BJ (cell line): ENCODE data around the gene FIGNL2. TPM values are rescaled to one million over a fixed set of nuclear protein-coding genes. Genes with fewer than 3 reads are reported as not detected.

Source experiments
- CTCF ChIA-PET: fragments of 350-600 bp; formaldehyde crosslinking; extraction: SDS; loops from one replicate; lab custom pipeline; 2021; ENCODE audit warnings: antibody characterized with exemption, inconsistent platforms; lab: Yijun Ruan, JAX
- POLR2A ChIA-PET: fragments of 300-600 bp; sonication (Branson Sonifier 250); formaldehyde crosslinking; extraction: SDS; loops from one replicate; lab custom pipeline; 2021; ENCODE audit warnings: antibody characterized with exemption; lab: Charles Lee
- DNase-seq: peaks from one replicate; pipeline ENCODE4 v3.0.0-alpha.2; 2011; ENCODE audit warnings: low read depth
- H3K27me3 ChIP-seq: 2 replicates; pipeline ENCODE4 v1.6.0; 2011; ENCODE audit warnings: low read length; ENCODE audit not compliant: control insufficient read depth, insufficient read depth
- H3K36me3 ChIP-seq: 2 replicates; pipeline ENCODE4 v1.5.1; 2011; ENCODE audit warnings: low read length; ENCODE audit not compliant: control insufficient read depth, insufficient read depth
- H3K4me3 ChIP-seq: 2 replicates; pipeline ENCODE4 v1.5.1; 2011; ENCODE audit warnings: low read depth, mild to moderate bottlenecking, control low read depth, low read length
- CTCF ChIP-seq: IDR thresholded peaks from 2 replicates; pipeline ENCODE4 v1.5.1; 2011; ENCODE audit warnings: low read depth, mild to moderate bottlenecking, control low read depth, inconsistent platforms, low read length, moderate library complexity; ENCODE audit not compliant: insufficient read depth
- polyA plus RNA-seq: library from polyadenylated mRNA; depleted of rRNA; stranded (reverse); fragments of >200 nt; gene quantifications from 2 replicates; pipeline ENCODE4 v1.2.3, GENCODE V29; 2011

FIGNL2 gene
- polyA plus RNA-seq, 1 experiment = 0.01 TPM

- CTCF ChIA-PET = interaction anchor here (0.5 to 1.6 kb wide), 3 partner anchors 16 to 418 kb away, joined by 3 to 7 read pairs (median 4); no protein-coding TSS in a partner anchor
- DNase-seq = no peak
These were observed 9.1 kb downstream of the FIGNL2 start for GRCh38 chr12:51839310-51839947.

GRCh38 chr12:51838762-51839161, 9.8 kb downstream of the FIGNL2 start:
- no peak for DNase-seq
- CTCF ChIA-PET = interaction anchor here (0.5 to 2.4 kb wide), 4 partner anchors 15 to 418 kb away, joined by 3 to 9 read pairs (median 6); no protein-coding TSS in a partner anchor

More at GRCh38 chr12:51839310-51839947, 9.1 kb downstream of the FIGNL2 start:
- Histone ChIP-seq H3K4me3 (no peak overlapping the region), H3K27me3 (peaks cover 41% of the 10 kb centered on the region), H3K36me3 (no peaks in the 10 kb centered on the region)
- POLR2A ChIA-PET = no interaction called here
- TF ChIP-seq CTCF = no peak

GRCh38 chr12:51838036-51838435, 10.5 kb downstream of the FIGNL2 start:
- ChIA-PET POLR2A (no interaction called here), CTCF (interaction anchor here (1.3 to 2.4 kb wide), 3 partner anchors 14 to 417 kb away, joined by 4 to 9 read pairs (median 7); no protein-coding TSS in a partner anchor)
- DNase-seq = no peak
- H3K4me3 ChIP-seq = no peak overlapping the region
- peaks cover 48% of the 10 kb centered on the region for H3K27me3 ChIP-seq
- H3K36me3 ChIP-seq = no peaks in the 10 kb centered on the region
- no peak for TF ChIP-seq CTCF

More at GRCh38 chr12:51838762-51839161, 9.8 kb downstream of the FIGNL2 start:
- no peak for TF ChIP-seq CTCF
- no peaks in the 10 kb centered on the region for H3K36me3 ChIP-seq
- POLR2A ChIA-PET = no interaction called here
- peaks cover 45% of the 10 kb centered on the region for H3K27me3 ChIP-seq
- no peak overlapping the region for H3K4me3 ChIP-seq

GRCh38 chr12:51837286-51837685, 11.2 kb downstream of the FIGNL2 start:
- CTCF ChIA-PET = interaction anchor here (0.6 to 2.4 kb wide), 3 partner anchors 13 to 58 kb away, joined by 3 to 14 read pairs (median 9); no protein-coding TSS in a partner anchor
- POLR2A ChIA-PET = no interaction called here
- H3K27me3 ChIP-seq = peaks cover 47% of the 10 kb centered on the region

GRCh38 chr12:51836827-51837173, 11.7 kb downstream of the FIGNL2 start:
- POLR2A ChIA-PET = no interaction called here
- CTCF ChIA-PET = interaction anchor here (2.3 to 2.4 kb wide), 2 partner anchors 13 to 39 kb away, joined by 9 to 14 read pairs; no protein-coding TSS in a partner anchor
- Histone ChIP-seq H3K27me3 (peaks cover 42% of the 10 kb centered on the region), H3K4me3 (no peak overlapping the region), H3K36me3 (no peaks in the 10 kb centered on the region)
- no peak for TF ChIP-seq CTCF
- no peak for DNase-seq

More at GRCh38 chr12:51837286-51837685, 11.2 kb downstream of the FIGNL2 start:
- Histone ChIP-seq H3K4me3 (no peak overlapping the region), H3K36me3 (no peaks in the 10 kb centered on the region)
- no peak for DNase-seq
- no peak for TF ChIP-seq CTCF
